ENCODE measurements around the gene POLDIP2. TPM values are rescaled to one million over a fixed set of nuclear protein-coding genes. Genes with fewer than 3 reads are reported as not detected.

The POLDIP2 gene
- polyA plus RNA-seq, 1 of the 3 experiments (the other 2 are of a cell fraction) = 98.1 TPM

DNA sequence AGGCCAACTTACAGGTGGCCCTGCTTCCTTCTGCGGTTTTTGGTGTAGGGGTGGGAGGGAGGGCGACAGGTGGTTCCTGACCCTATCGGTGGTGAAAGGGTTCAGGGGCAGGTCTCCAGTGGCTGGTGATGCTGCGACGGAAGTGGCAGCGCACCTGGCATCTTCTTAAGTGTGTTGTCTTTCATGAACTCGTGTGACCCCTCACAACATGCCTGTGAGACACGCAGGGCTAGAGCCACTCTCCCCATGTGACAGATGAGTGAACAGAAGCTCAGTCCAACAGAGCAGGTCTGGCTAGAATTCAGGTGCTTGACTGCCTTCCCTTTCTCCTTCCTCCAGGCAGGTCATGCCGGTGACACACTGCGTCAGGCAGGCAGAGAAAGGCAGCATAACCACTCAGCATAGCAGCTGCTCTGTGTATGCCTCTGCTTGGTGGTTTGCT, 13.8 kb downstream of the POLDIP2 start:
- H2AFZ ChIP-seq (ENCODE audit: low read depth) = no peak overlapping the region
- CTCF ChIA-PET = interaction anchor here (0.6 to 1.5 kb wide), 2 partner anchors 13 to 322 kb away, joined by 3 read pairs; no protein-coding TSS in a partner anchor
- H3K36me3 ChIP-seq (replicated peaks in 1 of 2; ENCODE audit: control insufficient read depth in 1 of 2, insufficient read depth in 2 of 2, low read length in 1 of 2) = peaks cover 69 to 78% of the 10 kb centered on the region in 2 experiments
- H3K4me1 ChIP-seq (ENCODE audit: control insufficient read depth in 1 of 2, insufficient read depth in 2 of 2, low read depth in 1 of 2, low read length in 1 of 2) = peaks cover 9 to 23% of the 10 kb centered on the region in 2 experiments
- WGBS (ENCODE audit: low lambda C conversion rate) = 100% methylated on average over 6 of the region's 10 CpGs
- TF ChIP-seq FOXM1 (IDR thresholded peaks at IDR 0.05; ENCODE audit: low read depth) (no peak), SIN3A (IDR thresholded peaks at IDR 0.05; ENCODE audit: borderline replicate concordance, low read depth, low read length) (no peak), TAF1 (IDR thresholded peaks at IDR 0.05; ENCODE audit: borderline replicate concordance, low read depth, low read length) (no peak), MXI1 (IDR thresholded peaks at IDR 0.05; ENCODE audit: low read depth, low read length) (no peak)
- TF ChIP-seq, protein P1, sequence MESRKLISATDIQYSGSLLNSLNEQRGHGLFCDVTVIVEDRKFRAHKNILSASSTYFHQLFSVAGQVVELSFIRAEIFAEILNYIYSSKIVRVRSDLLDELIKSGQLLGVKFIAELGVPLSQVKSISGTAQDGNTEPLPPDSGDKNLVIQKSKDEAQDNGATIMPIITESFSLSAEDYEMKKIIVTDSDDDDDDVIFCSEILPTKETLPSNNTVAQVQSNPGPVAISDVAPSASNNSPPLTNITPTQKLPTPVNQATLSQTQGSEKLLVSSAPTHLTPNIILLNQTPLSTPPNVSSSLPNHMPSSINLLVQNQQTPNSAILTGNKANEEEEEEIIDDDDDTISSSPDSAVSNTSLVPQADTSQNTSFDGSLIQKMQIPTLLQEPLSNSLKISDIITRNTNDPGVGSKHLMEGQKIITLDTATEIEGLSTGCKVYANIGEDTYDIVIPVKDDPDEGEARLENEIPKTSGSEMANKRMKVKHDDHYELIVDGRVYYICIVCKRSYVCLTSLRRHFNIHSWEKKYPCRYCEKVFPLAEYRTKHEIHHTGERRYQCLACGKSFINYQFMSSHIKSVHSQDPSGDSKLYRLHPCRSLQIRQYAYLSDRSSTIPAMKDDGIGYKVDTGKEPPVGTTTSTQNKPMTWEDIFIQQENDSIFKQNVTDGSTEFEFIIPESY (IDR thresholded peaks at IDR 0.05; ENCODE audit: borderline replicate concordance, low read depth) = no peak
- TF ChIP-seq, protein P2, sequence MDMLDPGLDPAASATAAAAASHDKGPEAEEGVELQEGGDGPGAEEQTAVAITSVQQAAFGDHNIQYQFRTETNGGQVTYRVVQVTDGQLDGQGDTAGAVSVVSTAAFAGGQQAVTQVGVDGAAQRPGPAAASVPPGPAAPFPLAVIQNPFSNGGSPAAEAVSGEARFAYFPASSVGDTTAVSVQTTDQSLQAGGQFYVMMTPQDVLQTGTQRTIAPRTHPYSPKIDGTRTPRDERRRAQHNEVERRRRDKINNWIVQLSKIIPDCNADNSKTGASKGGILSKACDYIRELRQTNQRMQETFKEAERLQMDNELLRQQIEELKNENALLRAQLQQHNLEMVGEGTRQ (IDR thresholded peaks at IDR 0.05; ENCODE audit: borderline replicate concordance, low read depth, low read length) = no peak
- peaks cover 15% of the 10 kb centered on the region; the same call in 1 of the 2 replicates for H4K20me1 ChIP-seq (ENCODE audit: insufficient read depth)
- H3K9me3 ChIP-seq = no peaks in the 10 kb centered on the region
- peaks cover 42% of the 10 kb centered on the region for H3F3A ChIP-seq (replicated peaks; ENCODE audit: insufficient read depth)
- no peaks in the 10 kb centered on the region for H3K27me3 ChIP-seq (ENCODE audit: insufficient read depth)
- H3K9me2 ChIP-seq = no peaks in the 10 kb centered on the region
- peaks cover 35% of the 10 kb centered on the region for H3K79me2 ChIP-seq (ENCODE audit: insufficient read depth)
- H3K4me3 ChIP-seq (ENCODE audit: low read depth in 2 of 2, low read length in 1 of 2) = no peak overlapping the region
- no peak overlapping the region for H3K9ac ChIP-seq
- no peak for DNase-seq
- POLR2A ChIA-PET = no interaction called here
- no peak overlapping the region for H3K4me2 ChIP-seq
- H3K27ac ChIP-seq (ENCODE audit: low read depth in 2 of 2, low read length in 1 of 2) = no peak overlapping the region

DNA sequence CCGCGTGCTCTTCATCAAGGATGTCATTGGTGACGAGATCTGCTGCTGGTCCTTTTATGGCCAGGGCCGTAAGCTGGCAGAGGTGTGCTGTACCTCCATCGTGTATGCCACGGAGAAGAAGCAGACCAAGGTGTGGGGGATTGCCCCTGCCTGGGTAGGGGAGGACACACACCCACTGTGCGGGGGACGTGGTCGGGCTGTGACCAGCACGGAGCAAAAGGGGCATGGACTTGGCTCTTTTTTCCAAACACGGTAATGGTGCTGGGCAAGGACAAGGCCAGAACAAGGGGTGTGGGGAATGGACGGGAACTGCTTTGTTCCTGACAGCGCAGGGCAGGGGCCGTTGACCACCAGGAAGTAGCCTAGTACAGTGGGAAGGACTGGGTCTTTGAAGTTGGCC, 15.0 kb downstream of the POLDIP2 start:
- CTCF ChIA-PET = interaction anchor here (1.5 kb wide), 1 partner anchor 14 kb away, joined by 3 read pairs; no protein-coding TSS in a partner anchor
- Histone ChIP-seq H3K9me2 (no peaks in the 10 kb centered on the region), H3K36me3 (replicated peaks in 1 of 2; ENCODE audit: control insufficient read depth in 1 of 2, insufficient read depth in 2 of 2, low read length in 1 of 2) (peaks cover 65 to 72% of the 10 kb centered on the region in 2 experiments), H3K4me3 (ENCODE audit: low read depth in 2 of 2, low read length in 1 of 2) (no peak overlapping the region), H3K4me2 (no peak overlapping the region), H3K79me2 (ENCODE audit: insufficient read depth) (peaks cover 47% of the 10 kb centered on the region), H3K9ac (no peak overlapping the region), H3F3A (replicated peaks; ENCODE audit: insufficient read depth) (peaks cover 42% of the 10 kb centered on the region), H2AFZ (ENCODE audit: low read depth) (no peak overlapping the region), H3K4me1 (ENCODE audit: control insufficient read depth in 1 of 2, insufficient read depth in 2 of 2, low read depth in 1 of 2, low read length in 1 of 2) (peaks cover 8 to 19% of the 10 kb centered on the region in 2 experiments), H3K27ac (ENCODE audit: low read depth in 2 of 2, low read length in 1 of 2) (no peak overlapping the region), H3K27me3 (ENCODE audit: insufficient read depth) (no peaks in the 10 kb centered on the region), H4K20me1 (ENCODE audit: insufficient read depth) (peaks cover 25% of the 10 kb centered on the region; the same call in 1 of the 2 replicates), H3K9me3 (no peaks in the 10 kb centered on the region)
- WGBS (ENCODE audit: low lambda C conversion rate) = over 99% methylated on average over 14 of the region's 14 CpGs
- POLR2A ChIA-PET = no interaction called here
- no peak for DNase-seq
- TF ChIP-seq FOXM1 (IDR thresholded peaks at IDR 0.05; ENCODE audit: low read depth) (no peak), RFX5 (IDR thresholded peaks at IDR 0.05; ENCODE audit: low read length) (no peak), GABPA (IDR thresholded peaks at IDR 0.05; ENCODE audit: low read depth) (no peak), FOXJ3 (CRISPR knock-in tag; IDR thresholded peaks at IDR 0.05) (no peak), RXRA (IDR thresholded peaks at IDR 0.05; ENCODE audit: borderline replicate concordance, low read depth) (no peak), YY1 (IDR thresholded peaks at IDR 0.05; ENCODE audit: low read depth) (no peak), MEF2A (IDR thresholded peaks at IDR 0.05; ENCODE audit: borderline replicate concordance, low read depth) (no peak), CHD2 (IDR thresholded peaks at IDR 0.05; ENCODE audit: low read length, partially characterized antibody) (no peak), SMC3 (IDR thresholded peaks at IDR 0.05; ENCODE audit: low read depth, low read length) (no peak), EP300 (IDR thresholded peaks at IDR 0.05; ENCODE audit: borderline replicate concordance in 1 of 2, low read depth in 1 of 2, low read length in 1 of 2) (no peak)
- TF ChIP-seq, protein P3, sequence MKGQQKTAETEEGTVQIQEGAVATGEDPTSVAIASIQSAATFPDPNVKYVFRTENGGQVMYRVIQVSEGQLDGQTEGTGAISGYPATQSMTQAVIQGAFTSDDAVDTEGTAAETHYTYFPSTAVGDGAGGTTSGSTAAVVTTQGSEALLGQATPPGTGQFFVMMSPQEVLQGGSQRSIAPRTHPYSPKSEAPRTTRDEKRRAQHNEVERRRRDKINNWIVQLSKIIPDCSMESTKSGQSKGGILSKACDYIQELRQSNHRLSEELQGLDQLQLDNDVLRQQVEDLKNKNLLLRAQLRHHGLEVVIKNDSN (IDR thresholded peaks at IDR 0.05; ENCODE audit: borderline replicate concordance, low read depth) = no peak
- TF ChIP-seq, protein P2 (IDR thresholded peaks at IDR 0.05; ENCODE audit: borderline replicate concordance, low read depth, low read length) = no peak
- TF ChIP-seq, protein P4, sequence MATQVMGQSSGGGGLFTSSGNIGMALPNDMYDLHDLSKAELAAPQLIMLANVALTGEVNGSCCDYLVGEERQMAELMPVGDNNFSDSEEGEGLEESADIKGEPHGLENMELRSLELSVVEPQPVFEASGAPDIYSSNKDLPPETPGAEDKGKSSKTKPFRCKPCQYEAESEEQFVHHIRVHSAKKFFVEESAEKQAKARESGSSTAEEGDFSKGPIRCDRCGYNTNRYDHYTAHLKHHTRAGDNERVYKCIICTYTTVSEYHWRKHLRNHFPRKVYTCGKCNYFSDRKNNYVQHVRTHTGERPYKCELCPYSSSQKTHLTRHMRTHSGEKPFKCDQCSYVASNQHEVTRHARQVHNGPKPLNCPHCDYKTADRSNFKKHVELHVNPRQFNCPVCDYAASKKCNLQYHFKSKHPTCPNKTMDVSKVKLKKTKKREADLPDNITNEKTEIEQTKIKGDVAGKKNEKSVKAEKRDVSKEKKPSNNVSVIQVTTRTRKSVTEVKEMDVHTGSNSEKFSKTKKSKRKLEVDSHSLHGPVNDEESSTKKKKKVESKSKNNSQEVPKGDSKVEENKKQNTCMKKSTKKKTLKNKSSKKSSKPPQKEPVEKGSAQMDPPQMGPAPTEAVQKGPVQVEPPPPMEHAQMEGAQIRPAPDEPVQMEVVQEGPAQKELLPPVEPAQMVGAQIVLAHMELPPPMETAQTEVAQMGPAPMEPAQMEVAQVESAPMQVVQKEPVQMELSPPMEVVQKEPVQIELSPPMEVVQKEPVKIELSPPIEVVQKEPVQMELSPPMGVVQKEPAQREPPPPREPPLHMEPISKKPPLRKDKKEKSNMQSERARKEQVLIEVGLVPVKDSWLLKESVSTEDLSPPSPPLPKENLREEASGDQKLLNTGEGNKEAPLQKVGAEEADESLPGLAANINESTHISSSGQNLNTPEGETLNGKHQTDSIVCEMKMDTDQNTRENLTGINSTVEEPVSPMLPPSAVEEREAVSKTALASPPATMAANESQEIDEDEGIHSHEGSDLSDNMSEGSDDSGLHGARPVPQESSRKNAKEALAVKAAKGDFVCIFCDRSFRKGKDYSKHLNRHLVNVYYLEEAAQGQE (IDR thresholded peaks at IDR 0.05; ENCODE audit: low read depth, low read length) = no peak
- TF ChIP-seq, protein P5, sequence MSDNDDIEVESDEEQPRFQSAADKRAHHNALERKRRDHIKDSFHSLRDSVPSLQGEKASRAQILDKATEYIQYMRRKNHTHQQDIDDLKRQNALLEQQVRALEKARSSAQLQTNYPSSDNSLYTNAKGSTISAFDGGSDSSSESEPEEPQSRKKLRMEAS (IDR thresholded peaks at IDR 0.05; ENCODE audit: low read depth) = no peak

All from SK-N-SH (cell line).